PFSK-1 (cell line): ENCODE data around the gene PLAC9.

ENCODE experiments used
- POLR2AphosphoS5 ChIP-seq: IDR thresholded peaks from 2 replicates; pipeline ENCODE4 v1.6.1; 2012; ENCODE audit warnings: low read depth, mild to moderate bottlenecking, control low read depth, low read length, moderate library complexity
- TAF1 ChIP-seq: IDR thresholded peaks from 2 replicates; pipeline ENCODE4 v1.6.1; 2012; ENCODE audit warnings: low read length, control low read depth, borderline replicate concordance; ENCODE audit not compliant: insufficient read depth

DNA sequence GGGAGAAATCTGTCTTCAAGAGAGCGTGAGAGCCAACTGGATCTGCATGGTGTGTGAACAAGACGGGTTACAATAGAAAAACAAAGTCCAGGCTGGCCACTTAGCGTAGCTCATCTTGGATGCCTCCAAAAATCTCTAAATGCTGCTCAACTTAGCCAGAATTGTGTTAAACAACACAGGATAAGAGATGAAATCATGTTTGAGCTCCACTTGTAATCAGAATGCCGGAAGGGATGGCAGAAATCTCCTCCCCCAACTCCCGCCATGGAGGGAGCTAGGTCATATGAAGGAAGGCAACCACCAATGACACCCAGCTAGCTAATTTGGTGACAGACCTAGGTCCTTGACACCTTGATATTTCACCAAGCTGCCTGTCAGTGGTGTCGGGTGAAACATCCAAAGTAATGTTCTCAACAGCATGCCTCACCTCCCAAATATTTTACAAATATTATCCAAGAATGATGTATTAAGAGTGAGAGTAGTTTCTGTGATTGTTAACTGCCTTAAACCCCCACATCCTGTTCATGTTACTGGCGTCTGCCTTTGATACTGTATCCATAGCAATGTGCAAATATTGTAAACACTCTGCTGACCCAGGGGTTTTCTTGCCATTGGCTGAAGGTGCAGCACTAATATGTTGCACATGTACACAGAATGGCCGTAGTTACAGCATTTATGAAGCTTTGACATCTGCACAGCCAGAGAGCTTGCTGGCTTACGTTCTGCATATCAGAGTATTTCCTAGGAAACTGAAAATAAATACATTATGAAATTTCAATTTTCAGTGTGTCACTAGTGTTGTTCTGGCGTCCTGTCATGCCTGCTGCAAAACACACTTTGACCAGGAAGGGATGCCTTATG lies 28.2 kb upstream of the PLAC9 start:
- no peak for TF ChIP-seq POLR2AphosphoS5
- TF ChIP-seq TAF1, result no peak
